HG03354 (cell line): Measurements from ENCODE around the gene DUSP28.
"Not testable (repeated sequence)": the region's sequence is repeated elsewhere in the genome, so short reads cannot be mapped to it uniquely, and the experiment has no call there.

Experiments
- ATAC-seq: cut with Tn5 transposase; IDR thresholded peaks from one replicate; pipeline ENCODE4 v1.9.1; 2021; ENCODE audit warnings: mild to moderate bottlenecking; ENCODE audit not compliant: unreplicated experiment, poor library complexity, severe bottlenecking

The DUSP28 gene

DNA sequence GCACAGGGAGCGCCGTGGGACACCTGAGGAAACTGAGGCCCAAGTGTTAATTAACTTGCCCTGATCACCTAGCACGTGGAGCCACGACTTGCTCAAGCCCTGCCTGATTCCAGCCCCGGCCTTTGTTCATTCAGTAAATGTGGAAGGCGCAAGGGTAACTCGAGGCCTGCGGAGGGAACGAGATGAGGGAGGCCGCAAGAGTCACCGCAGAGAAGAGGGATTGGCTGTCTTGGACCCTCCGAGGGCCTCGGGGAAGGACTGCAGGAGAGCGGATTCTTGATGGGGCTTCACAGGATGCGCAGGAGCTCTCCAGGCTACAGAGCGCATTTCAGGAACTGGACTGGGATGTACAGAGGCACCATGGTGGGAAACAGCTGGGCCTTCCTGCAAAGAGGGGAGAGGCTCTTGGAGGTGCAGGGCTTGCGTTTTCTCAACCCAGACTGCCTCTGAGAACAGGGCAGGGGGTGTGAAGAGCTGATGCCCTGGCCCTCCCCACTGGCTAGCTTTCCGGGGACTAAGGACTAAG, 1.9 kb upstream of the DUSP28 start:
- ATAC-seq, result no peak

DNA sequence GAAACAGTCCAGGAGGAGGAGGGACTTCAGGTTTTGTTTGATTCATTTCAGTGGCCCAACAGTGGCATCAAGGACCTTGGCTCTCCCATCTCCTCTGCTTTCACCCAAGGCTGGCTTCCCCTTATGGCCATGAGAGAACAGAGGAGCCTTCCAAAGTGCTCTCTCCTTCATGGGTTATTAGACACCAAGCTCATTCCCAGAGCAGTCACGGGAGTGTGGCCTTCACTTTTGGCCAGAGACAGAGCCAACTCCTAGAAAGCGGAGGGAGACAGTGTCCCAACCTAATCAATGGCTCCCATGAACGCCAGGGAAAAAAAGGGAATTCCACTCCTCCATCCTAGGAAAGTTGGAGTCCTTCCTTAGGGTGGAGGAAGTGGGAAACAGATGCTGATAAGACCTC, 871 bp upstream of the DUSP28 start:
- no peak for ATAC-seq

DNA sequence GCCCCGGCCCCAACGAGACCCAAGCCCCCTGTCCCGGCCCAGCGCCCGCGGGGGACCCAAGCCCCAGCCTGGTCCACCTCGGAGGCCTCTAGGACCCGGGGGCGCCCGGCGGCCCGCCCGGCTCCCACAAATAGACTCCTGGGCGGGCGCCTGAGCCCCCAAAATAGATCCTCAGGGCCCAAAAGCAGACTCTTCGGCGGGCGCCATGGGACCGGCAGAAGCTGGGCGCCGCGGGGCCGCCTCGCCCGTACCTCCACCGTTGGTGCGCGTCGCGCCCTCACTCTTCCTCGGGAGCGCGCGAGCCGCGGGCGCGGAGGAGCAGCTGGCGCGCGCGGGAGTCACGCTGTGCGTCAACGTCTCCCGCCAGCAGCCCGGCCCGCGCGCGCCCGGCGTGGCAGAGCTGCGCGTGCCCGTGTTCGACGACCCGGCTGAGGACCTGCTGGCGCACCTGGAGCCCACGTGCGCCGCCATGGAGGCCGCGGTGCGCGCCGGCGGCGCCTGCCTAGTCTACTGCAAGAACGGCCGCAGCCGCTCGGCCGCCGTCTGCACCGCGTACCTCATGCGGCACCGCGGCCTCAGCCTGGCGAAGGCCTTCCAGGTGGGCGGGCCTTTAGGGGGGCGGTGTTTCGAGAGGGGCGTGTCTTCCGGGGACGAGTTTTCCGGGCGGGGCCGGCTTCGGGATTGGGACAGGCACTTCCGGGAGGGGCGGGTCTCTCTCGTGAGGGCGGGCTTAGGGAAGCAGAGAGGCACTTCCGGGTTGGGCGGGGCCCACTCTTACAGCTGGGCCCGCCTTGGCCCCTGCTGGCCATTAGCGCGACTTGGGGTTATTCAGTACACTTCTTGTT, 545 bp downstream of the DUSP28 start:
- peak; percentile 64 for ATAC-seq

DNA sequence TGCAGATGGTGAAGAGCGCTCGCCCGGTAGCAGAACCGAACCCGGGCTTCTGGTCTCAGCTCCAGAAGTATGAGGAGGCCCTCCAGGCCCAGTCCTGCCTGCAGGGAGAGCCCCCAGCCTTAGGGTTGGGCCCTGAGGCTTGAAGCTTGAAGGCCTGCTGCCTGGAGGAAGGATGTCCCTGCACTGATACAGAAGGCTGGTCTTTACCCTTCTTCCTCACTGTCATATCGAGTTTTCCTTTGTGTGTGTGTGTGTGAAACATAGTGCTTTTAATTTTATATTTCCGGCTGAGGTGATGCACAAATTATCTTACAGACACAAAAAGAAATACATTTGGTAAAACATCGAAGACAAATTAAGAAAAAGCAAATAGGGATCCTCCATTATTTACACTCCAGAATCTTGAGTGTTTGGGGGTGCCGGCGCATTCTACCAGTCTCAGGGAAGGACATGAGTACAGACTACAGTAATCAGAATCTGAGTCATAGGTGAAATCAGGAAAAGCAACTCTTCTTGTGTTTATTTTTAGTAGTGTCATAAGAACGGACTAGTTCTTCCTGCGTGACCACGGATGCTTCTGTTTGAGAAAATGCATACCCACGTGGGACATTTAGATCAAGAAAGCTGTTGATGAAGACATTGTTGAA, 1.3 kb downstream of the DUSP28 start:
- peak; percentile 3 for ATAC-seq

GRCh38 chr2:240563231-240563630, 3.1 kb downstream of the DUSP28 start:
- ATAC-seq, result not testable (repeated sequence)

DNA sequence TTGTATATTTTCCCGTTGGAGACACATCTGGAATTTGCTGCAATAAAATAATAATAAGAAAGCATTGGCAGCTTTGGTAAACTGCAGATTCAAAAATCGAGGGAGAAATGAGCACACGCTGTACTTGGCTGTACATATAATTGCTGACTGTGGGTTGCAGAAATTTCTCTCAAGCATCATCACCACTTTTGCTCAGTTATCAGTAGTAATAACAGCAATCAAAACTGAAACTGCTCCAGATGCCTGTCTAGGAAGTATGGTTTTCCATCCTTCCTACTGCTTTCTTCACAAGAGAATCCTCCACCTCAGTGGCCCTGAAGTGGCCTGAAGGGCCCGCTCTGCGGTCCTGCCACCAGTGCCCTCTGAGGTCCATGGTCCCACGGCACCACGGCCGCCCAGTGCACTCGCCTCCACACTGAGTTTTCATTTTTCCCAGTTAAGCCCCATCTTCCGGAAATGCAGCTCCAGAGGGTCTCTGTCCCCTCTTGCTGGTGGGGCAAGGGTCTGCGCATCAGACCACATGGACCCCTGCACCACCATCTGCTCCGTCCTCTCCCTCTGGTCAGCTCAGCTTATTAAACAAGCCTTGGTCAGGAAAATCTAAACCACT, 3.9 kb downstream of the DUSP28 start:
- no peak for ATAC-seq

DNA sequence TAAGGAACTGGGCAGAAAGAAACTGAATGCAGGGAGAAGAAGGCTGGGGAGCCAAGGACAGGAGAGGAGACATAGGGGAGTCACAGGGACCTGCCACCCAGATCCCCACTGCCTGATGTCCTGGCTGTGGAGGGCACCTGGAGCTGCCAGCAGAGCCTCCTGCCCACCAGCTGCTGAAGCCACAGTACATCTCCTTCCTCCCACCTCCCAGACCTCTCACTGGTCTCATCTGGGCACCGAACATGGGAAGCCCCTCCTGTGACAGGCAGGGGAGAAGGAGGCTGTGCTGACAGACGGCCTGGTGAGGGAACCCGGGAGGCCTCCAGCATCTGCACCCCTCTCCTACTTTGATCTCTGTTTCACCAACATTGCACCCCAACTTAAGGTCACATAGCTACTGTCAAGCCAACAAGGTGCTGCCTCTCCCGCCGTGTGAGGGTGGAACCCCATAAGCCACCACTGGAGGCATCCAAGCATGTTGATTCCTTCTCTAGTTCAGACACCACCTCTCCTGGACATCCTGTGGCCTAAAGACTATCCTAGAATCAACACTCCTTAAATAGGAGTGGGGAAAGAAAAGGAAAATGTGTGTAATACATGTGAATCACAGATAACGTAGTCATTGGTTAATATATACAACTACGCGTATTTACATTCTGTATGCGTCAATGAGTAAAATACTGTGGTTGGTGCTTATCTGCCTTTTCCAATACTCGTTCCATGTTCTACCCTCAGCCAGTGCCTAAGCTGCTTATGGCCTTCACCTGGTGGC, 4.6 kb downstream of the DUSP28 start:
- ATAC-seq, result no peak

- ATAC-seq, result peak; percentile 24
Measured at GRCh38 chr2:240565333-240566202, 5.4 kb downstream of the DUSP28 start.

DNA sequence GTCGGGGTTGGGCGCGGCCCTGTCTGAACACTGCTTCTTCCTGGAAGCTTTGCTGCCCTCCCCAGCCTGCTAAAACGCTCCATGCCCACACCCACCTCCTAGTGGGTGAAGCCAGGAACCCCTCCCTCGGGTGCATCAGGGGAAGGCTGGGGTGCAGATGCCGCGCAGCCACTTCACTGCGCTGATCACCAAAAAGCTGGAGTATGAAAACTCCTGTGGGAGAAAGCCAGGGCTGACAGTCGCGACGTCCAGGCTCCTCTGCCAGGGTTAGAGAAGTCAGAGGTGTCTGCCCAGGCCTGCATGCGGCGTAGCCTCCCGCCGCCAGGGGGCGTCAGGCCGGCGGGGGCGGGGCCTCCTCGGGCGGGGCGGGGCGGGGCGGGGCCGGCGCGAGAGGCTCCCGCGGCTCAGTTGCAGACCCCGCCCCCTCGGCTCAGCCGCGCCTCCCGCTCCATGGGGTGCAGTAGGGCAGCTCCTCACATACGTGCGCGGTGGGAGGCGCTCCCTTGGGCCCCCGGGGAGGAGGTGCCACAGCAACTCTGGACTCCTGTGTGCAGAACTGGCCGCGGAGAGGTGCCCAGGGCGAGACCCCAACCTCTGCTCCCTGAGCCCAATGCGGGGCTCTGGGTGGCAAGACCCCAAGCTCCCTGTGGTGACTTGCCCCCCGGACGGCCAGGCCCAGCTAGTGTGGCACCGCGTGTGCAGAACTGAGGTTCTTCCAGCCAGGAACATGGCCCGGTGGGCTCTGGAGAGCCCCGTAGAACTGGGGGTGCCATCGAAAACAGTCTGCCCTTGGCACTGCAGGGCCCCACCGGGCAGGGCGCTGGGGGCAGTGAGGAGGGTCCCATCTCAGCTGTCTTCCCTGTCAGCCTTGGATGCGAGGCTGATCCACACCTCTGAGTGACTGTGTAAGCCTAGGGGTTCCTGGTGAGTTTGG, 6.3 kb downstream of the DUSP28 start:
- ATAC-seq, result peak; percentile 43

DNA sequence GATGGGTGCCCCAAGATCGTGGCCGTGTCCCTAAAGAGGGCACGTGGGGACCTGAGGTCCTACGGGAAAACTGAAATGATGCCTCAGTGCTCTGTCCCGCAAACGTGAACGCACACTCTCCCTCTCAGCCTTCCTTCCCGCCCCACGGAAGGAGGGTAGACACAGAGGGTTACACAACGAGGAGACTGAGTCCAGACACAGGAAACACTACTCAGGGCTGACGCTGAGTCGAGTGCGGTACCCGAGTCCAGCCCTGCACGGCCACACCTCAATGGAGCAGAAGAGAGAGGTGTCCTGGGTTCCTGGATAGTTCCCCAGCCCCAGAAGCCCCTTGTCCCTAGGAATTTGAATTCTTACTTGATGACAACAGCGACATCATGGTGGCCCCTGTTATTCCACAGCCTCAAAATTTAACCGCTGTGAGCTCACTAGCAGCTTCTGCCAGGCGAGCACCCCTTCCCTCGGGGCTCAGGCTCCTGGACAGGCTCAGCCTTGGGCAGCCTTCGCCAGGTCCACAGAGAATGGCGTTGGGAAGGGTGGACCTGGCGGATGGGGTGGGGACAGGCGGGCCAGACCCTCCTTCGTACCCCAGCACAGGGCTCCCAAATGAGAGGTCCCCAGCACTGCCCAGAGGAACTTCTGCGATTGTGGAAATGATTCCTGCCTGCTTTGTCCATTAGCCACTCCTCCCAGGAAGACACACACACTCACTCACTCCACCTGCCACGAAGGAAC, 7.1 kb downstream of the DUSP28 start:
- no peak for ATAC-seq

GRCh38 chr2:240567872-240568677, 7.9 kb downstream of the DUSP28 start, which contains the start of gene RNPEPL1:
Gene RNPEPL1 (plus strand): TSS chr2:240568484. CDS start chr2:240568587, 103 bp downstream.
- ATAC-seq, result peak; percentile 43

DNA sequence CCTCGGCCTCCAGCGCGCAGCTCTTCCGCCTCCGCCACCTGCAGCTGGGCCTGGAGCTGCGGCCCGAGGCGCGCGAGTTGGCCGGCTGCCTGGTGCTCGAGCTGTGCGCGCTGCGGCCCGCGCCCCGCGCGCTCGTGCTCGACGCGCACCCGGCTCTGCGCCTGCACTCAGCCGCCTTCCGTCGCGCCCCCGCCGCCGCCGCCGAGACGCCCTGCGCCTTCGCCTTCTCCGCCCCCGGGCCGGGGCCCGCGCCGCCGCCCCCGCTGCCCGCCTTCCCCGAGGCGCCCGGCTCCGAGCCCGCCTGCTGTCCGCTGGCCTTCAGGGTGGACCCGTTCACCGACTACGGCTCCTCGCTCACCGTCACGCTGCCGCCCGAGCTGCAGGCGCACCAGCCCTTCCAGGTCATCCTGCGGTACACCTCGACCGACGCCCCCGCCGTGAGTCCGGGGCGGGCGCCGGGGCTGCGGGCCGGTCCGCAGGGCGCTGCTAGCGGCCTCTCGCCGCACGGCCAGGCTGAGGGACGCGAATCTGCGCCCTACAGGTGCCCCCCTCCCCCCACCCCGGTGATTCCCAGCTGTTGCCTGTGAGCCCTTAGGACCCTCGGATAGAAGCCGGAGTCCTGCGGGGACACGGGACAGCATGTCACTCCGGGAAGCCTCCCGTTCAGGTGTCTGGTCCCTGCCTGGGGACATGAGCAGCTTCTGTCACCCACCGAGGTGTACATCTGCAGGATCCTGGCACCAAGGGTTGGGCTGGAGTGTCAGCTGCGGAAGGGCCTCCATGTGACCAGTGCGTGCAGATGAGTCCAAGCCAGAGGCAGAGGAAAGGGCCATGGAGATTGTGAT, 8.7 kb downstream of the DUSP28 start:
- ATAC-seq, result peak; percentile 34

- ATAC-seq, result no peak
Measured at GRCh38 chr2:240569523-240569997, 9.4 kb downstream of the DUSP28 start.

- ATAC-seq, result no peak
Measured at GRCh38 chr2:240569998-240570530, 9.9 kb downstream of the DUSP28 start.
